GM19025 (cell line): Measurements from ENCODE around the gene PACSIN2.

ENCODE experiments used
- ATAC-seq: cut with Tn5 transposase; IDR thresholded peaks from one replicate; pipeline ENCODE4 v1.9.1; 2021; ENCODE audit warnings: mild to moderate bottlenecking, low read depth, moderate library complexity; ENCODE audit not compliant: unreplicated experiment

The PACSIN2 gene

DNA sequence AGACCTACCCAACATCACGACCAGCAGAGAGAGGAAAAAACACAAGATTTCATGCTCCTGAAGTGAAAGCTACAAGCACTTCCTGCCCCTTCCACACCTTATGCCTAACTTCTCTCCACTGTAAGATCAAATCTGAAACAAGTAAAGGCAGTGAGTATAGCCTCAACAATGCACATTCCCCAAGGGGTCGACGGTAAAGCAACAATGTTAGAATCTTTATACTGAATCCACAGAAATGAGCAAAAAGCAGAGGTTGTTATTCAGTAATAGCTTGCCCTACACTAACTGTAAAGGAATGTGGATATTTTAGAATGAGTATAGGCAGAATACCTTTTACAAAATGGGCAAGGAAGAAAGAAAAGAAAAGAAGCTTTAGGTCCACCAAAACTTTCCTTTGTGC lies 173.5 kb downstream of the PACSIN2 start:
- ATAC-seq: no peak

DNA sequence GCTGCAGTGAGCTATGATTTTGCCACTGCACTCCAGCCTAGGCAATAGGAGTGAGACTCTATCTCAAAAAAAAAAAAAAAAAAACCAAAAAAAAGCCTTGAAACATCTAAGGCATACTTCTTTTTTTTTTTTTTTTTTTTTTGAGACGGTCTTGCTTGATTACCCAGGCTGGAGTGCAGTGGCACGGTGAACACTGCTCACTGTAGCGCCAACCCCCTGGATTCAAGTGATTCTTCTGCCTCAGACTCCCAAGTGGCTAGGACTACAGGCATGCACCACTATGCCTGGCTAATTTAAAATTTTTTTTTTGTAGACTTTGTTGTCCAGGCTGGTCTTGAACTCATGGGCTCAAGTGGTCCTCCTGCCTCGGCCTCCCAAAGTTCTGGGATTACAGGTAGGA lies 177.4 kb downstream of the PACSIN2 start:
- ATAC-seq: no peak

DNA sequence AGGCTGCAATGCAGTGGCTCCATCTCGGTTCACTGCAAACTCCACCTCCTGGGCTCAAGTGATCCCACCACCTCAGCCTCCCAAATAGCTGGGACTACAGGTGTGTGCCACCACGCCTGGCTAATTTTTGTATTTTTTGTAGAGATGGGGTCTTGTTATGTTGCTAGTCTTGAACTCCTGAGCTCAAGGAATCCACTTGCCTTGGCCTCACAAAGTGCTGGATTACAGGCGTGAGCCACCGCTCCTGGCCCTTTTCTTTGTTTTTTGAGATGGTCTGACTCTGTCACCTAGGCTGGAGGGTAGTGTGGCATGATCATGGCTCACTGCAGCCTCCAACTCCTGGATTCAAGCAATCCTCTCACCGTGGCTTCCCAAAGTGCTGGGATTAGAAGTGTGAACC lies 178.9 kb downstream of the PACSIN2 start:
- ATAC-seq: no peak

DNA sequence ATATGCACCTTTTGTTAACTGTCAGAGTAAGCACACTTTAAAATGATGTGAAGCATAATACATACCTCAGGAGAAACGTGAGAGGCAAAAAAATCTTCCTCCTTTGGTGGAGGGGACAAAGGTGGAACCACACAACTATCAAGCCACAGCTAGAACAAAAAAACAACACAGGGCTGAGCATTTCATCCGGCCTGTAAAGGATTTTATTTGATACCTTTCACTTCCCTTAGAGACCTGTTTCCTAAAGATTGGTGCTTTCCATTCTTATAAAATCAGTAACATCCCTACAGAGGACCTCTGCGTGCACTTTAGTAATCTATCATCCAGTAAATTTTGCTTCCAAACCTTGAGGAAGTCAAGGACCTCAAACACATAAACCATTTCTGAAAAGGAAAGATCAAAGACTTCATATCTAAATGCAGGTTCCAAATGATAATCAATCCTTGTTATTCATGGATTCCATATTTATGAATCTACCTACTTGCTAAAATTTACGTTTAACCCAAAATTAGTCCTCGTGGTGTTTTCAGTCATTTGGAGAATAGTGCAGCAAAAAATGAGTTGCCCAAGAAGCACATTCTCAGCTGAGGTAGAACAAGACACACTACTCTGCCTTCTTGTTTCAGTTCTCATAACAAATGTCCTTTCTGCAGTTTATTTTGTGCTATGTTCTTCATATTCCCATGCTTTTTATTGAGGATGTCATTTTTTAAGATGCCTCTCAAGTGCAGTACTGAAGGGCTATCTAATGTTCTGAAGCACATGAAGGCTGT lies 180.6 kb downstream of the PACSIN2 start:
- ATAC-seq: no peak

DNA sequence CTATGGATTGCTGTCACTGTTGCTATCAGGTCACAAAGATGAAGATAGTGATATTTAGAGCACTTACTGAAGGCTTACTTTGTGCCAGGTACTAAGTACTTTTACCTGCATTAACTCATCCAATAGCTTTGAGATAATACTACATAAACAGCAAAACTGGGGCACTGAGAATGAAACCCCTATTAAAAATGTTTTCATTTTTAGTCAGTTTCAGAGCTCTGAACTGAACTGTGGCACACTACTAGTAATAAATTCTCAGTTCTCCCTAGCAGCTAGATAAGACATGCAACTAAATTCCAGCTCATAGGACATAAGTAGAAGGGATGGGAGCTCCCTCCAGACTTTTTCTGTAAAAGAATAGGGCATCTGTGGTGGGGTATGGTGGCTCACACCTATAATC lies 181.8 kb downstream of the PACSIN2 start:
- no peak for ATAC-seq

DNA sequence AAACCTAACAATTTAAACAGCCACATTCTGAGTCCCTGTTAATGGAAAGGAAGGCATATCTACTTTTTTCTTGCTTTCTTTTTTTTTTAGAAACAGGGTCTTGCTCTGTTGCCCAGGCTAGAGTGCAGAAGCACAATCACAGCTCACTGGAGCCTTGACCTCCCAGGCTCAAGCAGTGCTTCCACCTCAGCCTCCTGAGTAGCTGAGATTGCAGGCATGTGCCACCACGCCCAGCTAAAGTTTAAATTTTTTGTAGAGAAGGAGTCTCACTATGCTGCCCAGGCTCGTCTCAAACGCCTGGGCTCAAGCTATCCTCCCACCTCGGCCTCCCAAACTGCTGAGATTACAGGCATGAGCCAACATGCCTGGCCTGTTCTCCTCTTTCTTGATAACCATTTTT lies 183.2 kb downstream of the PACSIN2 start:
- ATAC-seq: no peak

DNA sequence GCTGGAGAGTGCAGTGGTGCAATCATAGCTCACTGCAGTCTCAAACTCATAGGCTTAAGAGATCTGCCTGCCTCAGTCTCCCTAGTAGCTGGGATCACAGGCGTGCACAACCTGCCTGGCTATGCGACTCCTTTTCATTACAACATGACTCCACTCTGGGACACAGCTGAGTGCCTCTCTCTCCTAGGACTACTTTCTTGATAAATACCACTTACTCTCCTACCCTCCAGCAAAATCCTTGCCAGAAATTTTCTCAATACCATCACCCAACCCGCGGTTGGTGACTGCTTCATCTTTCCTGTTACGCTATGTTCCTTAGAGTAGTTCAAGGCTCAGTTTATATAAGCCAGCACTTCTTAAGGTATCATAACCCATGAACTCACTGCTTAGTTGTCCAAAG lies 184.8 kb downstream of the PACSIN2 start:
- no peak for ATAC-seq

DNA sequence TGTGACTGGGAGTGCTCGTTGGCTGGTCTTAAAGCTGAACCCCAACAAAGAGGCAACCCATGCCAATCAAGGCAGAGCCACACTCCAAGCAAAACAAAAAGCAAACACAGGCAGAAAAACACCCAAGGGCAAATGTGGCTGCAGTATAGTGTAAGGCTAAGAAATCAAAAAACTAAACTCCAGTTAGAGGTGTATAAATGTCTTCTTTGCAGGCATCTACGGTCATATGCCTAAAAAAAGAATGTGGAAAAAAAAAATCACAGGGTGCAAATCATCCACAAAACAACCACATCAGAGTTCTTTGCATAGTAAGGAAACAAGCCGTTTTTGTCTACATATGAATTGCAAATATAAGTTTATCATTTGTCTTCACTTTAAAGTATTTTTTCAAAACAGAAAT lies 185.6 kb downstream of the PACSIN2 start:
- ATAC-seq: no peak

DNA sequence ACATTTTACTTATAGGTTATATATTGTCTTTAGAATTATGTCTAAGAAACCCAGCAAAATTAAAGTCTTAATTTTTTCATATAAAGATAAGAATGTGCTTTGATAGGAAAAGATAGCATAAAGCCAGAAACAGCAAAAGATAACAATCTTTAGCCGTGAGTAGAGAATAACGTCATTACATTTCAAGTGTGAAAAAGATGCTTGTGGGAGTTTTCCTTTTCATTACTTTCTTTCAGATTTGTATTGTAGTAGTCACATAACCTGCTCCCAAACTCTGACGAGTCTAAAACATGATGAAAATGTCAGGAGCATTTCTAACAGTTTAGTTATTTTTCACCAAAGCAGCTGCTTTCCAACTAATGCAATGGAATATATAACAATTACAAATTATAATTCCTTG lies 189.2 kb downstream of the PACSIN2 start:
- no peak for ATAC-seq

DNA sequence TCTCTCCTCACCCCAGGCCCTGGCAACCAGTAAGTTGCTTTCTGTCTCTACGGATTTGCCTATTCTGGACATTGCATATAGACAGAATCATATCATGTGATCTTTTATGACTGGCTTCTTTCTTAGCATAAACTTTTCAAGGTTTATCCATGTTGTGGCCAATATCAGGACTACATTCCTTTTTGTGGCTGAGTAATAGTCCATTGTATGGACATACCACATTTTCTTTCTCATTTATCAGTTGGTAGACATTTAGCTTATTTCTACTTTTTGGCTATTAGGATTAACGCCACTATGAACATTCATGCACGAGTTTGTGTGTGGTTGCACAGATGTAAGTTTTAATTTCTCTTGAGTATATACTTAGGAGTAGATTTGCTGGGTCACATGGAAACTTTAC lies 193.6 kb downstream of the PACSIN2 start:
- ATAC-seq: no peak

DNA sequence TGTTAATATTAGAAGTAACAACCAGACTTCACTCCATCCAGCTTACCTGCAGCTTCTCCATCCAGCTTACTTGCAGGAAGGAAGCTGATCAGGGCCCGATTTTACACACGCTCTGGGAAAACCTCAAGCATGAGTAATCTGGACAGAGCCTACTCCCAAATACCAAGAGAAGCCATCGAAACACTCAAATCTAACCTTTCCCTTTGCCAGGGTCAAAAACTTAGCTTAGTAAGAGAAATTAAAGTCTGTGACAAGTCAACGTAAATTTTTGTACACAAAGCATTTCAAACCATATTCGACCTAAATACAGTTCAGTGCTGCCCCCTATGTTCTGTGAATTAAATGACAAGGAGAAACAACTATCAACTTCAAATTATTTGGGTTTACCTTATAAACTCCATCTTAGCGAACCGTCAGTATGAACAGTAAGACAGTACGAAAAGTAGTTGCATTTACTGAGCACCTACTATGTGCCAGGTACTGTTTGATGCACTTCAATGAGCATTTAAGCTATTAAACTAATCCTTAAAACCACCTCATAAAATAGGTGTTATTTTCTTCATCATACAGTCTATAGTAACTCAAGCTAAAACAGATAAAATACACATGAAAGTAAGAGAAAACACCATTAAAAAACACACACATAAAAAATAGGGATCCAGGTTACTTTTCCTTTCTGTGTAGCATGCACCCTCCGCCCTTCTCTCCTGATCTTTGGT lies 194.7 kb downstream of the PACSIN2 start:
- no peak for ATAC-seq
